ENCODE data around the gene FBXO48. TPM values are rescaled to one million over a fixed set of nuclear protein-coding genes. Genes with fewer than 3 reads are reported as not detected.
A peak's percentile ranks its signal among the peaks of the same experiment; 100 is the strongest.

Gene FBXO48
- total and polyA plus RNA-seq, 2 of the 8 experiments (the other 6 are each of a cell fraction or from before 2014, with no cell fraction given): 1.1 to 1.5 TPM

DNA sequence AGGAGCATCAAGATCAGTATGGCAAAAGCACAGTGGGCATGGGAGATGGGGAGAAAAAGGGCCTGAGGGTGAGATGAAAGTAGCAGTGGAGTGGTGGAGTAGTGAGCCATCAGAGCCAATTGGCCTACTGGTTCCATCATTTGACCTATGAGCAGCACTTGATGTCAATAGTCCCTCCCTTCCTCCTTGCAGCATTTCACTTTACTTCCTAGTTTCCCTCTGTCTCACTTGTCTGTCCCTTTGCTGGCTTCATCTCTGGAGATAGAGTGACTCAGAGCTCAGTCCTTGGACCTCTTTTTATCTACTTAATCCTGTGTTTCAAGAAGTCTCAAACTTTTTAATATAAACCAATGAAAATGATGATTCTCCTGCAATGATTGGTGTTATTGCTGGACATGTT is 32.1 kb downstream of the FBXO48 start:
- Histone ChIP-seq H4K91ac (replicated peaks; ENCODE audit: insufficient read length, low read length) (no peak overlapping the region), H3K23ac (ENCODE audit: insufficient read length) (no peak overlapping the region), H3K9me3 (ENCODE audit: insufficient read depth in 2 of 2, low read depth in 1 of 2, low read length in 1 of 2) (peaks cover 0 to 3% of the 10 kb centered on the region in 2 experiments; a peak in 1 of 4 replicates), H3K4ac (replicated peaks; ENCODE audit: insufficient read length, low read depth, low read length) (no peak overlapping the region), H3K14ac (ENCODE audit: insufficient read length) (no peak overlapping the region), H2BK5ac (ENCODE audit: low read depth, low read length) (no peak overlapping the region), H3K4me2 (ENCODE audit: insufficient read depth in 1 of 2, low read depth in 2 of 2, low read length in 2 of 2) (no peak overlapping the region), H4K5ac (ENCODE audit: insufficient read length, low read depth, low read length) (no peak overlapping the region), H3K36me3 (ENCODE audit: control insufficient read depth in 2 of 4, insufficient read depth in 4 of 4, low read length in 3 of 4) (no peaks in the 10 kb centered on the region), H4K20me1 (replicated peaks in 1 of 2; ENCODE audit: control insufficient read depth in 1 of 2, insufficient read depth in 2 of 2, low read length in 2 of 2) (no peaks in the 10 kb centered on the region), H3K56ac (replicated peaks; ENCODE audit: insufficient read length, low read depth, low read length) (no peak overlapping the region), H2AFZ (ENCODE audit: low read length) (peak overlapping the region; percentile 82; the same call in 1 of the 2 replicates), H3K27ac (ENCODE audit: low read depth, low read length) (no peak overlapping the region), H3K9ac (replicated peaks in 1 of 4; ENCODE audit: extremely low read depth in 1 of 4, low read depth in 3 of 4, low read length in 3 of 4) (no peak overlapping the region), H3K79me1 (ENCODE audit: low read depth, low read length) (no peaks in the 10 kb centered on the region), H2BK120ac (replicated peaks; ENCODE audit: low read depth, low read length) (no peak overlapping the region), H3K4me1 (replicated peaks in 1 of 4; ENCODE audit: control insufficient read depth in 3 of 4, insufficient read depth in 4 of 4, low read length in 3 of 4) (no peaks in the 10 kb centered on the region), H3K27me3 (replicated peaks in 1 of 4; ENCODE audit: control insufficient read depth in 3 of 4, extremely low read depth in 1 of 4, insufficient read depth in 3 of 4, low read length in 3 of 4) (no peaks in the 10 kb centered on the region), H2BK15ac (ENCODE audit: low read length) (no peak overlapping the region), H3K18ac (ENCODE audit: extremely low read depth, low read length) (no peak overlapping the region), H2AK5ac (ENCODE audit: low read depth, low read length) (no peak overlapping the region), H4K8ac (ENCODE audit: extremely low read depth, insufficient read depth, low read length) (no peak overlapping the region), H3K23me2 (ENCODE audit: low read depth, low read length) (no peaks in the 10 kb centered on the region), H2BK20ac (ENCODE audit: low read length) (no peak overlapping the region), H3K4me3 (ENCODE audit: extremely low read depth in 1 of 4, insufficient read depth in 2 of 4, low read depth in 3 of 4, low read length in 4 of 4) (no peak overlapping the region), H2BK12ac (ENCODE audit: low read depth, low read length) (no peak overlapping the region), H3K79me2 (ENCODE audit: control insufficient read depth in 1 of 2, insufficient read depth in 2 of 2, low read length in 2 of 2) (no peaks in the 10 kb centered on the region)
- DNase-seq (ENCODE audit: low read depth in 1 of 2, low spot score in 2 of 2): no peak
- CTCF ChIA-PET (ENCODE audit: partially characterized antibody): no interaction called here
- FAIRE-seq: no peak
- POLR2A ChIA-PET (ENCODE audit: partially characterized antibody): no interaction called here
- TF ChIP-seq BCL11A (IDR thresholded peaks at IDR 0.05; ENCODE audit: low read depth in 2 of 2, low read length in 2 of 2): no peak
- no peak for TF ChIP-seq EGR1 (IDR thresholded peaks at IDR 0.05; ENCODE audit: borderline replicate concordance, low read depth, low read length)
- no peak for TF ChIP-seq HDAC2 (IDR thresholded peaks at IDR 0.05; ENCODE audit: borderline replicate concordance in 1 of 2, low read depth in 2 of 2, low read length in 2 of 2)
- TF ChIP-seq TCF12 (IDR thresholded peaks at IDR 0.05; ENCODE audit: low read depth, low read length): no peak
- TF ChIP-seq, protein P1, sequence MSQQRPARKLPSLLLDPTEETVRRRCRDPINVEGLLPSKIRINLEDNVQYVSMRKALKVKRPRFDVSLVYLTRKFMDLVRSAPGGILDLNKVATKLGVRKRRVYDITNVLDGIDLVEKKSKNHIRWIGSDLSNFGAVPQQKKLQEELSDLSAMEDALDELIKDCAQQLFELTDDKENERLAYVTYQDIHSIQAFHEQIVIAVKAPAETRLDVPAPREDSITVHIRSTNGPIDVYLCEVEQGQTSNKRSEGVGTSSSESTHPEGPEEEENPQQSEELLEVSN (IDR thresholded peaks at IDR 0.05): no peak
- TF ChIP-seq RBBP5 (IDR thresholded peaks at IDR 0.05; ENCODE audit: borderline replicate concordance, low read depth, low read length): no peak
- TF ChIP-seq, protein P2, sequence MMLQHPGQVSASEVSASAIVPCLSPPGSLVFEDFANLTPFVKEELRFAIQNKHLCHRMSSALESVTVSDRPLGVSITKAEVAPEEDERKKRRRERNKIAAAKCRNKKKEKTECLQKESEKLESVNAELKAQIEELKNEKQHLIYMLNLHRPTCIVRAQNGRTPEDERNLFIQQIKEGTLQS (IDR thresholded peaks at IDR 0.05; ENCODE audit: insufficient read depth, low read depth, low read length): no peak
- no peak for TF ChIP-seq SIN3A (conservative IDR thresholded peaks at IDR 0.05 in 1 of 2, IDR thresholded peaks at IDR 0.05 in 1 of 2; ENCODE audit: low read depth in 1 of 2, low read length in 2 of 2)
- no peak for TF ChIP-seq TAF7 (optimal IDR thresholded peaks at IDR 0.05; ENCODE audit: borderline replicate concordance, low read depth, low read length)
- TF ChIP-seq POLR2AphosphoS5 (IDR thresholded peaks at IDR 0.05; ENCODE audit: low read depth, low read length): no peak
- no peak for TF ChIP-seq KDM5A (IDR thresholded peaks at IDR 0.05; ENCODE audit: low read length)
- TF ChIP-seq EZH2 (IDR thresholded peaks at IDR 0.05; ENCODE audit: low read depth, low read length, severe bottlenecking): no peak
- TF ChIP-seq SP4 (IDR thresholded peaks at IDR 0.05; ENCODE audit: low read length): no peak
- TF ChIP-seq BRCA1 (IDR thresholded peaks at IDR 0.05; ENCODE audit: low read depth, low read length): no peak
